ENCODE measurements around the gene TRDMT1.

Gene TRDMT1

DNA sequence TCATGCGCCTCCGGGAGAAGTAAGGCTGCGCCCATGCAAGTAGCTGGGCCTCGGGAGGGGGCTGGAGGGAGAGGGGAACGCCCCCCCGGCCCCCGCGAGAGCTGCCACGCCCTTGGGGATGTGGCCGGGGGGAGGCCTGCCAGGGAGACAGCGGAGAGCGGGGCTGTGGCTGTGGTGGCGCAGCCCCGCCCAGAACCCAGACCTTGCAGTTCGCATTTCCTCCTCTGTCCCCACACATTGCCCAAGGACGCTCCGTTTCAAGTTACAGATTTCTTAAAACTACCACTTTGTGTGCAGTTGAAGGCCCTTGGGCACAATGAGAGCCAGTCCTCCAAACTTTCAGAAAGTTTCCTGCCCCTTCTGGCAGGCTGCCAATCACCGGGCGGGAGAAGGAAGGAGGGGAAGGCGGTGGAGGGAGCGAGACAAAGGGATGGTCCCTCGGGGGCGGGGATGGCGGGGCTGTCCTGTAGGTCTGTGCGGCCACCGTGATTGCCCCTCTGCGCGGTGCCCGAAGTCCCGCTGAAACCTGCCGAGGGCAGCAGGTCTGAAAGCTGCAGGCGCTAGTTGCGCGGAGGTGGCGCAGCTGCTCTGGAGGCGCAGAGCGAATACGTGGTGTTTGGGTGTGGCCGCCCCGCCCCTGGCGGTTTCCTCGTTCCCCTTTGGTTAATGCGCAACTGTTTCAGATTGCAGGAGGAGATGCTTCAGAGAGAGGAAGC is 28.7 kb upstream of the TRDMT1 start:
- peak; percentile 84 for DNase-seq

DNA sequence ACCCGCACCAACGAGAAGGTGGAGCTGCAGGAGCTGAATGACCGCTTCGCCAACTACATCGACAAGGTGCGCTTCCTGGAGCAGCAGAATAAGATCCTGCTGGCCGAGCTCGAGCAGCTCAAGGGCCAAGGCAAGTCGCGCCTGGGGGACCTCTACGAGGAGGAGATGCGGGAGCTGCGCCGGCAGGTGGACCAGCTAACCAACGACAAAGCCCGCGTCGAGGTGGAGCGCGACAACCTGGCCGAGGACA is 28.2 kb upstream of the TRDMT1 start:
- DNase-seq: no peak

GRCh38 chr10:17229016-17229716 is 27.7 kb upstream of the TRDMT1 start:
- DNase-seq: peak; percentile 95

DNA sequence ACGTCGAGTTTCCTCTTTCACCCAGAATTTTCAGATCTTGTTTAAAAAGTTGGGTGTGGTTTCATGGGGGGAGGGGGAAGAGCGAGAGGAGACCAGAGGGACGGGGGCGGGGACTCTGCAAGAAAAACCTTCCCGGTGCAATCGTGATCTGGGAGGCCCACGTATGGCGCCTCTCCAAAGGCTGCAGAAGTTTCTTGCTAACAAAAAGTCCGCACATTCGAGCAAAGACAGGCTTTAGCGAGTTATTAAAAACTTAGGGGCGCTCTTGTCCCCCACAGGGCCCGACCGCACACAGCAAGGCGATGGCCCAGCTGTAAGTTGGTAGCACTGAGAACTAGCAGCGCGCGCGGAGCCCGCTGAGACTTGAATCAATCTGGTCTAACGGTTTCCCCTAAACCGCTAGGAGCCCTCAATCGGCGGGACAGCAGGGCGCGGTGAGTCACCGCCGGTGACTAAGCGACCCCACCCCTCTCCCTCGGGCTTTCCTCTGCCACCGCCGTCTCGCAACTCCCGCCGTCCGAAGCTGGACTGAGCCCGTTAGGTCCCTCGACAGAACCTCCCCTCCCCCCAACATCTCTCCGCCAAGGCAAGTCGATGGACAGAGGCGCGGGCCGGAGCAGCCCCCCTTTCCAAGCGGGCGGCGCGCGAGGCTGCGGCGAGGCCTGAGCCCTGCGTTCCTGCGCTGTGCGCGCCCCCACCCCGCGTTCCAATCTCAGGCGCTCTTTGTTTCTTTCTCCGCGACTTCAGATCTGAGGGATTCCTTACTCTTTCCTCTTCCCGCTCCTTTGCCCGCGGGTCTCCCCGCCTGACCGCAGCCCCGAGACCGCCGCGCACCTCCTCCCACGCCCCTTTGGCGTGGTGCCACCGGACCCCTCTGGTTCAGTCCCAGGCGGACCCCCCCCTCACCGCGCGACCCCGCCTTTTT is 26.9 kb upstream of the TRDMT1 start, which contains the start of gene VIM:
Gene VIM, plus strand, starts transcription at position 151 of the 925 bp plus-strand sequence. CDS start 1,182 bp downstream, outside the sequence.
- DNase-seq: peak; percentile 98

- no peak for DNase-seq
Observed at GRCh38 chr10:17227367-17228090, 26.1 kb upstream of the TRDMT1 start.

DNA sequence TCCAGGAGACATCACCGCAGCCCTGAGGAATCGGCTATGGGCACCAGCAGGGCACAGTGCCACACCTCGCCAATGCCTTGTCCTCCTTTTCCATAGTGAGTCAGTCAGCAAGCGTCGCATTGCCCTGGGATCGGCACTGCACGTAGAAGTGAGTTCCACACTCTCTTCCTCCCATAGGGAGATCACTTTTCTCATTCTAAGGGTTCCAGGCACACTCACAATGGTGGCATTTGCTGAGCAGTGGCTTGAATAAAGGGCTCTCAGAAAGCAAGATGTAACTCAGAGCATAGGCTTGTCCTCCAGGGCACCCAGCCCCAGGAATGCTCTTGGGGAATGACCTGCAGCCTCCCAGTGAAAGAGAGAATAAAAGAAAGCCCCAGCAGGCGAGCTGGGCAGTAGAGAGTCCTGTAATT is 25.4 kb upstream of the TRDMT1 start:
- DNase-seq: peak; percentile 70

DNA sequence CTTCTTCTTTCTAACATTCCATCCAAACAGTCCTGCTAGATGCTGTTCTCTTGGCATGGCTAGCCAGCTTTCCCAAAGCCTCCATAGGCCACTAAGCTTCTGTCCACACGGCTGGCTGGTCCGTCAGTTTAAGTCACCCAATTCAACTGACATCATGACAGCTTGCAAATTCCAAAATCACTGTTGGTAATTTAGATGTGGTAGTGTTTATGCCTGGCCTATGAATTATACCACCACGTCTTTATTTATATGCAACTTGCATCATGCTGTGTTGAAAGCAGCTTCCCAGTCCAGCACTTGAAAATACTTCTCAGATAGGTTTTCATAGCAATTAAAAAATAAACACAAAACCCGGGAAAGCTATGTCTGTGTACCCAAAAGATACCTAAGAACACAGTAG is 24.3 kb upstream of the TRDMT1 start:
- no peak for DNase-seq

DNA sequence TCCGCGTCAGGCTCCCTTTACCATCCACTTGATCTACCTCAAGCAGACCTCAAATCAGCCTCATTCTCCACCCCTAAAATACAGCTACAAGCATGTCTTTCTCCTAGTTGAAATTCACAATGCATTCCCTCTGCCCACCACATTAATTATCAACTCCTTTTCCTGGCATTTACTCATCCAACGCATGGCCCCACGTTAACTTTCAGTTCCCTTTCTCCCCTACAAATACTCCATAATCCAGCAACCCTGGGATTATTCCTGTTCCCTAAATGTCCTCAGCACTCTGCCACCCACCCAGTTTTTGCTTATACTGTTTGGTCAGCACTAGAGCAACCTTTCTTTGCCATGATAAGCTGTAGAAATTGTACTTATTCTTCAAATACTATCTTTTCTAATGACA is 20.9 kb upstream of the TRDMT1 start:
- DNase-seq: no peak

DNA sequence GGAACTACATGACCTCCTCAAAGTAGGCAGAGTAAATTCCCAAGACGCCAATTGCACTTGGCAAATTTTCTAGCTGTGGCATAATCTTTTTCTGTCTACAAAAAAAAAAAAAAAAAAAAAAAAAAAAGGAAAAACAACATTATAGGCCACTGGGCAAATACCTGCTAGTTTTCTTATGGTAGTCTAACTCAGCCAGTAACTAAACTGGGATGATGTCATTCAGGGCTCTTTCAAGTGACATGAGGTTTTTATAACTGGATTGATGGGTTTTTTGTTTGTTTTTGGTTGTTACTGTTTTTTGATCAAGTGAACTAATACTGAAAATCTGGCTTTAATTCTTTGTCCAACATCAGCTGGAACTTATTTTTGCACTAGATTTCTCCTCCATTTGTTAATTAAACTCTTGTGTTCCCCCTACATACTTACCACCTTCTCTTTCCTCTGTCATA is 19.2 kb upstream of the TRDMT1 start:
- DNase-seq: no peak

- no peak for DNase-seq
Observed at GRCh38 chr10:17219024-17219423, 17.6 kb upstream of the TRDMT1 start.

DNA sequence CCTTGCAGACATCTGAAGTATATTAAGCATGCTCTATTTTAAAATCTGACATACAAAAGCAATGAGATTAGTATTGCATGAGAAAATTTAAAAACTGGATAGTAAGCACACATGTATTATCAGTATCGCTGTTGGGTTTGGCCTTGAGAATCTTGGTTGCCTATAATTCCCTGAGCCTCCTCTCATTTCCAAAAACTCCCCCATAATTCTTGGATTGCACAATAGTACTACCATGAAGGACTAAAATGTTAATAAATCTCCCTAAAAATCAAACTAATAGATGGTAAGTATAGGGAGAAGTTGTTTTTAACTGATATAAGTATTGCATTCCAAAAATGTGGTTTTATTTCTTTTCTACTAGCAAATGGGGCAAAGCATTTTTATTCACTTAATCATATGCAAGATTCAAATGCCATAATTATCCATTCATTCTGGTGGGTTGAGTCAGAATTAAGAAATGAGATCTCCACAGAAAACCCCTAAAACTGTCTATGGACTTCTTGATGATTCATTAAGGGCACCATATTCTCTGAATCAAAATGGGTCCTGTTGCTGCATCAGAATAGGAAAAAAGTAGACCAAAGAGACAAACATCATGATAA is 16.3 kb upstream of the TRDMT1 start:
- no peak for DNase-seq

- no peak for DNase-seq
Observed at GRCh38 chr10:17216901-17217395, 15.5 kb upstream of the TRDMT1 start.

DNA sequence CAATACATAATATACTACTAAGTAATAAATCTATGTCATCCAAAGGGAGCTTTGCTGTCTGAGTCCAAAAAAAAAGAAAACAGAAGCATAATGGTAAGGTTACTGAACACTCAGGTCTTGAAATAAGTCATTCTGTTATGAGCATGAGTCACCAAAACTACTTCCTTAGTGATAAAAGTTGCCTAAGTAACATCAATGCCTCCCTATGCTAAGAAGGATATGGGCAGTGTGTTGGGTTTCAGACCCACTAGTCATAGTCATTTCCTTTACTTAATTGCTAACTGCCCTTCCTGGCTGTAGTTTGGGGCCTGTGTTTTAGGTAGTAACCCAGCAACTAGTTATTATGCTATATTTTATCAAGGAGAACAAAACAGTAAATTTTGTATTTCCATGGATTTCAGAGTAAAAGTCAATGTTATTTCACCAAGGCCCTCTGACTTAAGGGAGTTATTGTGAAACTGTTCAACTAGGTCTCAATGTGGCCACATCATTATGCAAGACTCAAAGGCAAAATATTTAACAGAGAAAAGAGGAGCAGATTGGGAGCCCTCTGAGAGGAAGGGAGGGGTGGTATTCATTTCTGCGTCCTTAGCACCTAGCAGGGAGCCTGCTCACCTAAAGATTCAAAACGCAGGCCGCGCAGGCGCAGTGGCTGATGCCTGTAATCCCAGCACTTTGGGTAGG is 14.9 kb upstream of the TRDMT1 start:
- DNase-seq: no peak

- no peak for DNase-seq
Observed at GRCh38 chr10:17215782-17216122, 14.3 kb upstream of the TRDMT1 start.

DNA sequence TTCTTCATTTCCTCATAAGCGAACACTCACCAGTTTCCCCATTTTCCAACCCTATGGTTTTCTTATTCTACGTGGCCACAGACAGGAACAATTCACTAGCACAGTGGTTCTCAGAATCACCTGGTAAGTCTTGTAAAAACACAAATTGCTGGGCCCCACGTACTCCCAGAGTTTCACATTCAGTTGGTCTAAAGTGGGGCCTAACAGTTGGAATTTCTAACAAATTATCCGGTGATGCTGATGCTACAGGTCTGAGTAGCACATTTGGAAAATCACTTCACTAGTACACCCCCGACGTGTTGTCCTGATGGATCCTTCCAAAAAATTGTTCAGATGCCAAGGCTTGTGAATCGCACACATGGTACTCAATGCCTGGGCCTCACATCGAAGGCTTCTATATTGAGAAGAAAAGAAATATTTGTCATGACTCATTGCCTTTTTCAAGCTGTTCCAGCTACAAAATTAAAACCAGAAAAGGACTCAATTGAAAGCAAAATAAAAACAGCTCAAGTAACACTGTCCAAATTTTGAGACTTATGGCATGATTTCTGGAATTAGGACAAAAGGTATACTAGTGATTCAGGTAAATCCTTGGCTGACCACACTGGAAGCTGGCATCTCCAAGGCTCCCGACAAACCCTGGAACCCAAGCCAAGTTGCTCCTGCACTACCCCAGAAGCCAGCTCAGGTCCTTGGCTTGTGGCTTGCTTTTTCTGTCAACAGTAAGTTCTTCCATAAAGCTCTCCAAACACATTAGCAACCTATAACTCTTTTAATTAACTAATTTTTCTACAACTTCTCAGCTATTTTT is 13.7 kb upstream of the TRDMT1 start:
- peak; percentile 74 for DNase-seq

DNA sequence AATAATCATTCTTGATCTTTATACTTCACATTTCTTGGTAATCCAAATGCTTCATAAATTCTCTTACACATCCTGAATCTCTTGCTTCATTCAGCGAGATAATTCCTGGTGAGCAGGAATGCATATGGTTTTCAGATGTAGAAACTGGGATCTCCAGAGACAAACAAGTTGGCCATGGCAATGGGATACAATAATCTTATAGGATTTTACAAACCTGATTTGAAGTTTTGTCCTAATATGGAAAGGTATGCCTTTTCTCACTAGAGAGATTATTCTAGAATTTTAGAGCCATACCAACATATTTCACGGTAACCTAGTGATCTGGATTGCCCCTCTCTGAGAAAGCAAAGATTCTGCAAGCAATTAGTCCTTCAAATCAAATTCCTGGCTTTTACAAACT is 13.1 kb upstream of the TRDMT1 start:
- no peak for DNase-seq

DNA sequence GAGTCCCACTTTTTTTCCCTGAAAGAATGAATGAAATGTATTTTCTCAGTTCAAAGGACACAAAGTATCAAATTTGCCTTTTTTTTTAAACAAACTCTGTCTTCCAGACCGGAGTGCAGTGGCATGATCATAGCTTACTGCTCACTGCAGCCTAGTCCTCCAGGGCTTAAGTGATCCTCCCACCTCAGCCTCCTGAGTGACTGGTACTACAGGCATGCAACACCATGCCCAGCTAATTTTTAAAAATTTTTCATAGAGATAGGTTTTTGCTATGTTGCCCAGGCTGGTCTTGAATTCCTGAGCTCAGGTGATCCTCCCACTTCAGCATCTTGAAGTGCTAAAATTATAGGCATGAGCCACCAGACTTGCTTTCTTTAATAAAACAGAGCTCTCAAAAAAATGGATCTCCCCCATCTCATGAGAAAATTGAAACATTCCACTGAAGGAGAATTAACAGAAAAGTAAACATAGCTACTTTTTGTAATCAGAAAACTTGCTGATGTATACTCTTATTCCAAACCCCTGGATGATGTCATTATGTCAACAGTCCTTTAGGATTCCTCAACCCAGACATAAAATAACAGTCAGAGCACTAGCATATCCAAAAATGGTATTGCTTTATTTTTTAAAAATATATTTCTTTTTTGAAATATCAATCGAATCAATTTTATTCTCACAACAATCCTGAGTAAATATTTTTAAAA is 12.3 kb upstream of the TRDMT1 start:
- no peak for DNase-seq

DNA sequence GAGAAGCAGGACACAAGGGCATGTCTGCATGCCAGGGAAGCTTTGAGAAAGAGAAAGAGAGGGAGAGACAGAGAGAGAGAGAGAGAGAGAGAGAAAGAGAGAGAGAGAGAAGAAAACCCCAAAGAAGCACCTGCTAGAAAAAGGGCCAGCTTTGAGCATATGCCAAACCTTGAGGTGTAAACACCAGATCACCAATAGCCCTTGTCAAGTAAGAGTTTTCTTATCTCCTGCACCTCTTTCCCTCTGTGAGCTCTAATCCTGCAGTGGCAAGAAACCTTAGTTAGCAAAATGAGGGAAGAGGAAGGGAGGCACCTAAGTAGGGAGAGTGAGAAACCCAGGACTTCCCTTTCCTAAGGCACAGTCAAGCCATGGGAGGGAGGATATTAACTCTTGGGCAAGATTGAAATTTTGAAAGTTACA is 11.3 kb upstream of the TRDMT1 start:
- no peak for DNase-seq

DNA sequence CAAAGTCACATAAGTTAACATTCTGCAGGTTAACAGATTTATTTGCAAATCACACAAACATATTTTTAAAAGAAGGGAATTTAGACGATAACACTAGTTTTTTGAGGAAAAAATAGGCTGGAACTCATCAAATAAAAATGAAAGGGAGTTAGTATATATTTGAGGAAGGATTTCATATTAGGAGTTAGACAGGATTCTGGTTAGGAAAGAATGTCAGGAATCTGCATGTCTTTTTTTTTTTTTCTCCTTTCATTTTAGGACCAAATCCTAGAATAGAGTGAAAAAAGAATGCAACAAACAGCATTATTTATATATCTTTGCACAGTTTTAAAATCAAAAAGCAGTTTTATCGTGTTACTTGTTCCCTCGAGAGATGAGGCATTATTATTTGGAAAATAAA is 8.9 kb upstream of the TRDMT1 start:
- no peak for DNase-seq

DNA sequence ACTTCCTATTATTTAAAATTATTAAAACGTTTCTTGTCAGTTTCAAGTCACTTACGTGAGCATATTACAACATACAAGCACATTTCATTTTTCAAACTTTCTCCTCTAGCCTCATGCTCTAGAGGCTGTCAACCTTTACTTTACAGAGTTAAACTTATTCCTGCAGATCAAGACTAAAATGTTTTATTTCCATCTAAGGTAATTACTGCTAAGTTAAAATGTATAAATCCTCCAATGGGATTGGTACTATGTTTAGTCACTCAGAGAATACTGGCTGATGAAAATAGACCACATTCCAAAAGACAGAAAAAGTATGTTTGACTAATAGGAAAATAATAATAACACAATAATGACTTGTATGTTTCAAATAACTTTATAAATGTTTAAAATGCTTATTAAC is 8.4 kb upstream of the TRDMT1 start:
- no peak for DNase-seq
